Measurements from ENCODE around the gene LGI2. TPM values are rescaled to one million over a fixed set of nuclear protein-coding genes. Genes with fewer than 3 reads are reported as not detected.
"Not testable (repeated sequence)": the region's sequence is repeated elsewhere in the genome, so short reads cannot be mapped to it uniquely, and the experiment has no call there.

Gene LGI2
- total RNA-seq, 8 experiments from 2014 or later = 1.4 to 10.9 (median 7.5) TPM

- ATAC-seq (replicated peaks in 6 of 8) = peak; percentile 49 to 74 (median 60)
- in situ Hi-C loops (cut with MboI; ENCODE audit: low pct_unique_long_range_greater_than_20kb in 2 of 9, low sequenced_read_pairs in 9 of 9, unreplicated experiment in 9 of 9) = no loop called here
- Histone ChIP-seq H3K27ac (no peak overlapping the region), H3K4me1 (replicated peaks in 1 of 2) (peaks cover 23 to 29% of the 10 kb centered on the region in 2 donors), H3K4me3 (peak overlapping the region; percentile 41 to 76 (median 58))
- 0 to 30% (median 8%) methylated on average over 1 to 12 of the region's 26 CpGs; no CpG with 5 or more reads in 5 of the 10 experiments for WGBS, 10 experiments
Measured at GRCh38 chr4:25031077-25031621, 403 bp upstream of the LGI2 start.

DNA sequence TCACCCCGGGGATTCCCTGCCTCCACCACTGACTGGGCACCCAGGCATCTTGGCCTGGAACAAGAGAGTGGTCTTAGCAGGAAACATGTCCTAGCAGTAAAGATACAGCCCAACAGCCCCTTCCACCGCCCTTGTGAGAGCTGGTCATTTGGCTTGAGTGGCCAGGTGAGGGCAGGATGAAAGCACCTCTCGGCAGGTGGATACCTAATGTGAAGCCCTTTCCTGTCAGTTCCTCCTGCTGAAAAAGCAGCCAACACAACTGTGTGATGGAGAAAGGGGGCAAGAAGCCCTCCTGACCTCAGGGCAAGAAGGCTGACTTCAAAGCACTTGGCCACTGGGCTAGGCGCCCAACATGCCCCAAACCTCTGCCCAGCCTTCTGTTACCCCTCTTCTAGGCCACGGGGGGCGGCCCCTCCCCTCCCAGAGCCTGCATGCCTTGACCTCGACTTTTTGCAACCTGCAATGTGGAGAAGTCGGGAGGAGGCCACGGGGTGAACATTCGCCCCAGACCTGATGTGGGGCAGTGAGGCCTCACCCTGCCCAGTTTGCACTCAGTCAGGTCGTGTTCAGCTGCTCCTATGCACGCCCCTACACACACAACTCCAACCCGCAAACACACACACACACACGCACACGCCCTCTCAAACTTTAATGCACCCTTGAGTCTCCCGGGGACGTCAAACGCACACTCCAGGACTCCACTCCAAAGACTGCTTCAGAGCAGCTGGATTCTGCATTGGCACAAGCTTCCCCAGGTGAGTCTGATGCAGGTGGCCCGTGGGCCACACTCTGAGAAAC is 1.1 kb downstream of the LGI2 start:
- WGBS, 10 experiments = 6 to 100% (median 32%) methylated on average over 1 to 6 of the region's 19 CpGs; no CpG with 5 or more reads in 4 of the 10 experiments
- ATAC-seq (replicated peaks in 6 of 8) = no peak
- Histone ChIP-seq H3K4me1 (replicated peaks in 1 of 2) (peaks cover 25 to 30% of the 10 kb centered on the region in 2 donors), H3K4me3 (peak overlapping the region; percentile 41 to 76 (median 58)), H3K27ac (no peak overlapping the region)
- in situ Hi-C loops (cut with MboI; ENCODE audit: low pct_unique_long_range_greater_than_20kb in 2 of 9, low sequenced_read_pairs in 9 of 9, unreplicated experiment in 9 of 9) = no loop called here

- in situ Hi-C loops (cut with MboI; ENCODE audit: low pct_unique_long_range_greater_than_20kb in 2 of 9, low sequenced_read_pairs in 9 of 9, unreplicated experiment in 9 of 9) = no loop called here
Measured at GRCh38 chr4:25028851-25029250, 1.9 kb downstream of the LGI2 start.

DNA sequence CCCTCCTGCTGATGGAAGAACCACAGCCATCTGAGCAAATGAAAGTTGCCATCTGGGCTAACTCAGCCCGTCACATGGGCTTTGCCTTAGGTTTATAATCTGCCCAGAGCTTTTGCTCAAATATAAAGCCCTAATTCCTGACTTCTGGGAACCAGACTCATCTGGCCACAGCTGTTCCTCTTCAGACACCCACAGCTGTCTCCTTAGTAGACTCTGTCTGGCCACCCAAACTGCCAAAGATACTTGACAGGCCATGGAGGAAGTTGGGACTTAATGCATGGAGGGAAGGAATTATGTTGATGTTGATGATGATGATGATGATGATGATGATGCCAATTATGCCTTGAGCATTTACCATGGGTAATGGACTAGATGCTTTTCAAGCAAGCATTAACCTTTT is 8.0 kb downstream of the LGI2 start:
- Histone ChIP-seq H3K27ac (no peak overlapping the region), H3K4me1 (replicated peaks in 1 of 2) (peaks cover 7 to 12% of the 10 kb centered on the region in 2 donors), H3K4me3 (no peak overlapping the region)
- 67 to 100% (median 88%) methylated on average over 1 of the region's 1 CpG; no CpG with 5 or more reads in 5 of the 10 experiments for WGBS, 10 experiments
- in situ Hi-C loops (cut with MboI; ENCODE audit: low pct_unique_long_range_greater_than_20kb in 2 of 9, low sequenced_read_pairs in 9 of 9, unreplicated experiment in 9 of 9) = no loop called here
- ATAC-seq (replicated peaks in 6 of 8) = no peak

More at GRCh38 chr4:25028851-25029250, 1.9 kb downstream of the LGI2 start:
- H3K27ac ChIP-seq = no peak overlapping the region
- 17 to 100% (median 87%) methylated on average over 1 to 3 of the region's 3 CpGs; no CpG with 5 or more reads in 2 of the 10 experiments for WGBS, 10 experiments
- H3K4me3 ChIP-seq = peak overlapping the region in 2 of 5 donors; percentile 1 to 54
- peaks cover 25 to 30% of the 10 kb centered on the region in 2 donors for H3K4me1 ChIP-seq (replicated peaks in 1 of 2)
- ATAC-seq (replicated peaks in 6 of 8) = no peak

- ATAC-seq (replicated peaks in 6 of 8) = peak in 1 of 8 experiments; percentile 38
- WGBS, 10 experiments = 14 to 100% (median 70%) methylated on average over 1 to 2 of the region's 2 CpGs; no CpG with 5 or more reads in 2 of the 10 experiments
- Histone ChIP-seq H3K4me1 (replicated peaks in 1 of 2) (peaks cover 4 to 7% of the 10 kb centered on the region in 2 donors), H3K4me3 (no peak overlapping the region), H3K27ac (no peak overlapping the region)
- in situ Hi-C loops (cut with MboI; ENCODE audit: low pct_unique_long_range_greater_than_20kb in 2 of 9, low sequenced_read_pairs in 9 of 9, unreplicated experiment in 9 of 9) = no loop called here
Measured at GRCh38 chr4:25021216-25021615, 9.5 kb downstream of the LGI2 start.

DNA sequence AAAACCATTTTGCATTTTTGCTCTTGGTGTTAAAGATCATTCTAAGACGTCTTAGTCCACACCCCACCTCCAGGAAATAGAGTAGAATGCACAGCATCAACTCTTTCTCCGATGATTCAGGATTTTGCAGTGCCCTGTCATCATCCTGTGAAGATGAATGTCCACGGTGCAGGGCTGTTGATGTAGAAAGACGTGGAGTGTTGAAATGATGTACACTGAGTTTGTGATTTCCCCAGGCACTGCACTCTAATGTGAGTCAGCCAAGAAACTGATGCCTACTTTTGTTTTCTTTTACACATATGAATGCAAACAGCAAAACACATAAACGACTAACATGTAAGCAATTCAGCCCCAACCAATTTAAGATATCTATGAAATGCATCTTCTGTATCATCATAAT is 10.5 kb downstream of the LGI2 start:
- in situ Hi-C loops (cut with MboI; ENCODE audit: low pct_unique_long_range_greater_than_20kb in 2 of 9, low sequenced_read_pairs in 9 of 9, unreplicated experiment in 9 of 9) = no loop called here
- no peak overlapping the region for H3K27ac ChIP-seq
- WGBS, 10 experiments = 0 to 71% (median 35%) methylated on average over 1 to 5 of the region's 5 CpGs
- no peak overlapping the region for H3K4me3 ChIP-seq
- peaks cover 9 to 14% of the 10 kb centered on the region in 2 donors for H3K4me1 ChIP-seq (replicated peaks in 1 of 2)
- ATAC-seq (replicated peaks in 6 of 8) = peak; percentile 83 to 98 (median 93)

GRCh38 chr4:25019501-25019900 is 11.2 kb downstream of the LGI2 start:
- no peak overlapping the region for H3K27ac ChIP-seq
- peaks cover 16 to 22% of the 10 kb centered on the region in 2 donors for H3K4me1 ChIP-seq (replicated peaks in 1 of 2)
- no peak overlapping the region for H3K4me3 ChIP-seq
- 80 to 100% (median 90%) methylated on average over 1 to 2 of the region's 2 CpGs; no CpG with 5 or more reads in 1 of the 10 experiments for WGBS, 10 experiments
- no peak for ATAC-seq (replicated peaks in 6 of 8)
- in situ Hi-C loops (cut with MboI; ENCODE audit: low pct_unique_long_range_greater_than_20kb in 2 of 9, low sequenced_read_pairs in 9 of 9, unreplicated experiment in 9 of 9) = no loop called here

- Histone ChIP-seq H3K27ac (peak overlapping the region in 1 of 2 donors; percentile 70), H3K4me3 (no peak overlapping the region), H3K4me1 (replicated peaks in 1 of 2) (peaks cover 26 to 36% of the 10 kb centered on the region in 2 donors)
- ATAC-seq (replicated peaks in 6 of 8) = peak; percentile 75 to 95 (median 88)
- in situ Hi-C loops (cut with MboI; ENCODE audit: low pct_unique_long_range_greater_than_20kb in 2 of 9, low sequenced_read_pairs in 9 of 9, unreplicated experiment in 9 of 9) = no loop called here
- 0 to 58% (median 18%) methylated on average over 1 to 3 of the region's 3 CpGs for WGBS, 10 experiments
Measured at GRCh38 chr4:25015012-25015411, 15.7 kb downstream of the LGI2 start.

DNA sequence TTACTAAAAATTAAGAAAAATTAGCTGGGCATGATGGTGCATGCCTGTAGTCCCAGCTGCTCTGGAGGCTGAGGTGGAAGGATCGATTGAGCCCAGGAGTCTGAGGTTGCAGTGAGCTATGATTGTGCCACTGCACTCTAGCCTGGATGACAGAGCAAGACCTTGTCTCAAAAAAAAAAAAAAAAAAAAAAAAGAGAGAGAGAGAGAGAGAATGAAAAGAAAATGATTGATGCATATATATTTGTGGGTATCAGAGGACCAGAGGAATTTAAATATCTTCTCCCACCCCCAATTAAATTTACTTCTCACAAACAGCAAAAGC is 16.1 kb downstream of the LGI2 start:
- Histone ChIP-seq H3K4me1 (replicated peaks in 1 of 2) (peaks cover 26 to 36% of the 10 kb centered on the region in 2 donors), H3K27ac (peak overlapping the region; percentile 61 to 74)
- in situ Hi-C loops (cut with MboI; ENCODE audit: low pct_unique_long_range_greater_than_20kb in 2 of 9, low sequenced_read_pairs in 9 of 9, unreplicated experiment in 9 of 9); H3K4me3 ChIP-seq: not testable (repeated sequence)
- ATAC-seq (replicated peaks in 6 of 8) = peak; percentile 24 to 67 (median 56)
- WGBS, 10 experiments = 20 to 100% (median 92%) methylated on average over 1 of the region's 1 CpG; no CpG with 5 or more reads in 3 of the 10 experiments

- 18 to 87% (median 76%) methylated on average over 2 to 7 of the region's 9 CpGs; no CpG with 5 or more reads in 1 of the 10 experiments for WGBS, 10 experiments
- Histone ChIP-seq H3K4me1 (replicated peaks in 1 of 2) (peaks cover 26 to 34% of the 10 kb centered on the region in 2 donors), H3K27ac (peak overlapping the region; percentile 61 to 74), H3K4me3 (no peak overlapping the region)
- peak in 3 of 8 experiments; percentile 25 to 86 (median 77) for ATAC-seq (replicated peaks in 6 of 8)
- in situ Hi-C loops (cut with MboI; ENCODE audit: low pct_unique_long_range_greater_than_20kb in 2 of 9, low sequenced_read_pairs in 9 of 9, unreplicated experiment in 9 of 9) = no loop called here
Measured at GRCh38 chr4:25013756-25014661, 16.7 kb downstream of the LGI2 start.

GRCh38 chr4:25012655-25013054 is 18.1 kb downstream of the LGI2 start:
- no peak overlapping the region for H3K27ac ChIP-seq
- ATAC-seq (replicated peaks in 6 of 8) = no peak
- in situ Hi-C loops (cut with MboI; ENCODE audit: low pct_unique_long_range_greater_than_20kb in 2 of 9, low sequenced_read_pairs in 9 of 9, unreplicated experiment in 9 of 9) = no loop called here
- H3K4me1 ChIP-seq (replicated peaks in 1 of 2) = peaks cover 26 to 32% of the 10 kb centered on the region in 2 donors
- WGBS, 10 experiments = 0 to 100% (median 89%) methylated on average over 1 to 7 of the region's 8 CpGs; no CpG with 5 or more reads in 2 of the 10 experiments
- no peak overlapping the region for H3K4me3 ChIP-seq

DNA sequence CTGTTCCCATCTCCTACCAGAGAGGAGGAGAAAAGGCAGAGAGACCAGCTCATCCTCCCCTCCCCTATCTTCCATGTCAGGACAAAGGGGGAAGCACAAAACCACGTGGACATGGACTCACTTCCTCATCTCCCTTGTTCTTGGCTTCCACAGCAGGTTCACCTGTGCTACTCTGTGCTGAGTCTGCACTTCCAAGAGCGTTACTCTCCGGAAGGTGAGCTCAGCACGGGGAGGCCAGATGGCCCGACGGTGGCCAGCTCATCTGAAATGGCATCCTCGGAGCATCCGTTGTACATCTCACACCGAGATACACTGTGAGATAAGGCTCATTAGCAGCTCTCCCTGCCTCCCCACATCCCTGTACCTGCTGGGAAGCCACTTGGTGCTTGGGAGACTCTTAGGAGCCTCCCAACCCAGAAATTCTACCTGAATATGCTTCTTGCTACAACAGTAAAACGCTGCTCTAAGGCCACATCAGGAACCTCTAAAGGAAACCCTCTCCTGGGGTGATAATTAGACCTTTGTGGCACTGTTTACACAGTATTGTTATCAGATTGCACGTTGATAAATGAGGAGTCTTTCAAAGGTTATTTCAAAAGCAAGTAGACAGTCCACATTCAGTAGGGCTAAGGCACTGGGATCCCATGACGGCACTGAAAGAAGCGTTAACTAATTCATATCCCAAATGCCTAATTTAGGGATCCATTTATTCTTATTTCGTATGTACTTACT is 19.4 kb downstream of the LGI2 start:
- WGBS, 10 experiments = 29 to 100% (median 80%) methylated on average over 1 to 13 of the region's 14 CpGs; no CpG with 5 or more reads in 1 of the 10 experiments
- ATAC-seq (replicated peaks in 6 of 8) = peak in 1 of 8 experiments; percentile 29
- in situ Hi-C loops (cut with MboI; ENCODE audit: low pct_unique_long_range_greater_than_20kb in 2 of 9, low sequenced_read_pairs in 9 of 9, unreplicated experiment in 9 of 9) = no loop called here
- no peak overlapping the region for H3K4me3 ChIP-seq
- peaks cover 26 to 32% of the 10 kb centered on the region in 2 donors for H3K4me1 ChIP-seq (replicated peaks in 1 of 2)
- no peak overlapping the region for H3K27ac ChIP-seq
